GM20000 (cell line): ENCODE data around the gene NCKAP5.

Source experiments
- DNase-seq: peaks from one replicate; pipeline ENCODE4 v3.0.0; 2012; ENCODE audit warnings: low spot score
- TF ChIP-seq, protein P1 (sequence below): IDR thresholded peaks from 2 replicates; pipeline ENCODE4 v1.5.1; 2012; ENCODE audit warnings: mild to moderate bottlenecking, control low read depth; ENCODE audit errors: extremely low read depth, missing control alignments

NCKAP5 gene

DNA sequence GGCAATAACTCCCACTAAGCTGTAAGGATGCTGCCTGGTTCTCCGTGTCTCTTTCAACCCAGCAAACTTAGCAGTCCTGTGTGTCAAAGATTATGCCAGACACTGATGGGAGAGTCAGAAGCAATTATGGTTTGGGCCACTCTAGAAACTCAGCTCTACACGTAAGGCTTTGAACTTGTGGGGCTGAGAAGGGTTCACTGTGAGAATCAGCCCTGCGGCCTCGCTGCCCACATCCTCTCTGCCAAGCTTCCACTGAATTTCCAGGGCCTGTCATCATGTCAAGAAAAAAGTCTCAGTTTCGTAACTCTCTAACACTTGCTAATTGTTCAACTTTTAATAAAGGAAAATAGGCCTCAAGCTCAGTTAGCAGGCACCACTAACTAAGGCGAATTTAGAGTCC, 589.4 kb downstream of the NCKAP5 start:
- TF ChIP-seq, protein P1, sequence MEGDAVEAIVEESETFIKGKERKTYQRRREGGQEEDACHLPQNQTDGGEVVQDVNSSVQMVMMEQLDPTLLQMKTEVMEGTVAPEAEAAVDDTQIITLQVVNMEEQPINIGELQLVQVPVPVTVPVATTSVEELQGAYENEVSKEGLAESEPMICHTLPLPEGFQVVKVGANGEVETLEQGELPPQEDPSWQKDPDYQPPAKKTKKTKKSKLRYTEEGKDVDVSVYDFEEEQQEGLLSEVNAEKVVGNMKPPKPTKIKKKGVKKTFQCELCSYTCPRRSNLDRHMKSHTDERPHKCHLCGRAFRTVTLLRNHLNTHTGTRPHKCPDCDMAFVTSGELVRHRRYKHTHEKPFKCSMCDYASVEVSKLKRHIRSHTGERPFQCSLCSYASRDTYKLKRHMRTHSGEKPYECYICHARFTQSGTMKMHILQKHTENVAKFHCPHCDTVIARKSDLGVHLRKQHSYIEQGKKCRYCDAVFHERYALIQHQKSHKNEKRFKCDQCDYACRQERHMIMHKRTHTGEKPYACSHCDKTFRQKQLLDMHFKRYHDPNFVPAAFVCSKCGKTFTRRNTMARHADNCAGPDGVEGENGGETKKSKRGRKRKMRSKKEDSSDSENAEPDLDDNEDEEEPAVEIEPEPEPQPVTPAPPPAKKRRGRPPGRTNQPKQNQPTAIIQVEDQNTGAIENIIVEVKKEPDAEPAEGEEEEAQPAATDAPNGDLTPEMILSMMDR, result no peak
- no peak for DNase-seq

DNA sequence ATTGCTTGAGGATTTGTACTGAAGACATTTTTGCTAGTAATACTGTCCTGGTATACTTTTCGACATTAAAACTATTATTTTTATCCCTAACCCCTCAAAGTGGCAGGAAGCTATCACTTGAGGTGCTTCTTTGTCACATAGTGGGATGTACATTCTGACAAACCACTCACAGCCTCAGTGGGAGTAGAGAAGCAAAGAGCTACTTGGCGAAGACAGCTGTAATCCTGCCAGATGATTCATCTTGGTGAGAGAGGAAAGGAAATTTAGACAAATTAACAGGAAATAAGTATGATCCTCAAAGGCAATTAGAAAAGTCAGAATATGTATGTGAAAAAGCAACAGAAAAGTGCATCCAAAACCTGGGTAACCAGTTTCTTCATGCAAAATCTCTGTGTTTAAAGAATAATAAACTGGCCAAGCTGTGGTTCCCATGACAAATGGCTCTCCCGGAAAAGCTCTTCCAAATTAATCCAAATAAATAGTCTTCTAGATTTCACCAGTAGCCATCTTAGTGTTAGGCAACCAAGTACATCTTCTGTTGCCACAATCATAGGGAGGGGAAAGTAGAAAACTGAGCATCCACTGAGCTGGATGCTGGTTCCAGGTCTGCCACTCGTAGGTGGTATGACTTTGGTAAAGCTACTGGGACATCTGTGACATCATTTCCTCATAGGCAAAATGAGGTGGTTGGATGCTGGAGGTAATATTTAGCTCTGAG, 590.3 kb downstream of the NCKAP5 start:
- no peak for DNase-seq
- TF ChIP-seq, protein P1, result no peak

DNA sequence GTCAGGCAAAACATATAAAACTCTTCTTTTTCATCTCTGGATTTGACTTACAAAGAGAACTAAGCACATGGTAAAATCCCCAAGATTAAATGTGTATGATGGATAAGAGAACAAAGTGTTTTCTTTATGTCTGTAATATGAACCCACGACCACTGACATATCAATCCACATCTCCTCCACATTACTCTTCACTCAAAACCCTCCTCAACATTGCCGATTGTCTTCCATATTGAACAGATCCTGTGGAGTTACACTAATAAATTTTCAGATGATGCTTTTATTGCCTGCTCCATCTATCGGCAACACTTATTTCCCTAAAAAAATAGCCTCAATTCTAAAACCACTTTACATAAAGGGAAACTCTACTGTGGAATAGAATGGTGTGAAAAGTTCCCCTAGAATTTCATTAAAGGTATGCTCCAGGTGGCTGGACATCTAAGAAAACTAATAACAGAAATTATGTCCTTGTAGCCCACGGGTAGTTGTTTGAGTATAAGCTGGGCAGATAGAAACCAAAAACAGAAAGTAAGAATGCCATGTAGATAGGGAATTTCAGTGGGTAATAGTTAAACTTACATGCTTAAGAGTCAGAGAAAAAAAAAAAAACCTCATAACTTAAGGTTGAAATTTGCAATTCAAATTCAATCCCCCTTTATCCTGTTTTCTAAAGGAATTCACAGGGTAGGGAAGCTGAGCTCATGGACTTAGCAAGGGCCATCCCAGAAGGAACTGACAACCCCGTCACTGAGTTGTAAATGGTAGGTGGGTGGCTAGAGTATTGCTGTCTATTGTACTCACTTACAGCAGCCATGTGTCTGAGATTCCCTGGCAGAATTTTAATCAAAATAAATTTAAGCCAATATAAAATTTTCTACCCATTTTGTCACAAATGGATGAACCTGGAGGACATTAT, 592.8 kb downstream of the NCKAP5 start:
- DNase-seq, result no peak
- TF ChIP-seq, protein P1, result no peak

DNA sequence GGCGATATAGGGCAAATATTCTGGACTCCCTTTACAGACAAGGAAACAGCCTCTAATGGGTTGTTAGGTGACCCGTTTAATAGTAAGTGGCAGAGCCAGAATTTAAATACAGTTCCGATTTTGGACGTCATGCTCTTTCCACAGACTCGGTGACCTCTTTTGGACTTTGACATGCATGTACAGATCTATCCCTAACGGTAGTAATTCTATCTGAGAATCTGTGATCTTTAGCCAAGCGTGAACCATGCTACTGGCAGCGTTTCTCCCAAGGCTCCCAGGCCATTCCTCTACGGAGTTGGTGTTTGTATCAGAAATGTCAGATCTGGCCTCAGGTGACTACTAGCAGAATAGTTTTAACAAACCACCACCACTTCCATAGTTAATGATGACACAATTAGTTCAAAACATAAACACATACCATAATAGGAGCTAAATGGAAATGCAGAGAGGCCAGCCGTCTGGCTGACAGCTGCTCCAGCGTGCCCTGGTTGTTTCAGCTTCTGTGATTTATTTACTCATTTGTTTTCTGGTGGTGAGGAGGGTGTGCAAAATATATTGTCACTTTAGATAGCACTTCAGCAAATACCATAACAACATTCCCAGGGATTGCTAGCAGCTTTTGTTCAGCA, 593.7 kb downstream of the NCKAP5 start:
- no peak for DNase-seq
- TF ChIP-seq, protein P1, result no peak

DNA sequence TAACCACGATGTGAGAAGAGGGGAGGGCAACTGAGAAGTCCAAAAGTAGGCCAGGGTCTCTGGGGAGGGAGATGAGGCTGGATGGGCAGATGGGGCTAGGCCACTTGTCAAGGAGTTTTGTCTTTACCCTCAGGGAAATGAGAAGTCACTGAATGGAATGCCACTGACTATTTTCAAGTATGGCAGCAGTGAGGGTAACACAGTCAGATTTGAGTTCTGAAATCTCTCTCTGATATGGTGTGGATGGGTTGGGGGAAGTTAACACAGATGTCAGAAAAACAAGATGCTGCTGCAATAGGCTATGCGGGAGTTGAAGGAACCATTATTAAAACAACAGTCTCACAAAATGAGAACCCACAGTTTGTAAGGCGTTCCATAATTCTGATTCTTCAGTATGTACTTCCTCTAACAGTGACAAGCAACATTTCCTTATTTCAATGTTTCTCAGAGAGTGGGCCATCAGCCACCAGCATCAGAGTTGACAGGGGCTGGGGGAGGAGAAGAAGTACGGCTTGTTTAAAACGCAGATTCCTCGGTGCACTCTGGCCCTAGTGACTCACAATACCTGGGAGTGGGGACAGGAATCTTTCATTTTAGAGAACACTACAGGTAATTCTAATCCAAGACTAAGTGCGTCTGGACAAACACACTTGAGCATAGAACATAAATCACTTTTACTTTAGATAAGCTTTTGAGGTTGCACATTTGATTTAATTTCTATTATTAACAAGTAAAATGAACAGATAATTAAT, 596.8 kb downstream of the NCKAP5 start:
- TF ChIP-seq, protein P1, result no peak
- no peak for DNase-seq

DNA sequence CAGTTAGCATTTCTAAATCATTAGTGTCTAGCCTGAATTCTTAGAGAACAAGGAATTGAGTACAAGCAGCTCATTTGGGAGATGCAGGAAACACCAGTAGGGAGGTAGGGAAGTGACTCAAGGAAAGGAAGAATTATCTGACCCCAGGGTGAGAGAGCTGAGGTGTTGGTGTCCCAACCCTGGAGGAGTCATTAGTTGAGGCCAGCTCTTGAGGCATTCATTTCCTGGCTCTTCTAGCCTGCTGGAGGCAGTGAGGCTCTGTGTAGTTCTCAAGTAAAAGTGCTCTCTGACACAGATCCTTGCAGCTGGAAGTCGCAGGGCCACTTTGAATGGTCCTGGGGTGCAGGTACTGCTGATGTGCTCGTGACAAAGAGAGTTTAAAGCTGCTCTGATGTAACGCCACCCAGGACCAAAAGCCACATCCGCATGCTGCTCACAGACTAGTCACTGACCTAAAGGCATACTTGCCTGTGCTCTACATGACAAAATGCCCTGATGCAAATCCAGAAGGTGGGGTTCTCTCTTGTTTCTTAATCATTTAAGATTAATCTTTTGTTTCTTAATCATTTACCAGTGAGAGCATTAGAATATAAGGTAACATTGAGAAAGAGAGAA, 598.8 kb downstream of the NCKAP5 start:
- TF ChIP-seq, protein P1, result no peak
- DNase-seq, result no peak
